Measurements from ENCODE around the gene TRIM26.

TRIM26 gene

DNA sequence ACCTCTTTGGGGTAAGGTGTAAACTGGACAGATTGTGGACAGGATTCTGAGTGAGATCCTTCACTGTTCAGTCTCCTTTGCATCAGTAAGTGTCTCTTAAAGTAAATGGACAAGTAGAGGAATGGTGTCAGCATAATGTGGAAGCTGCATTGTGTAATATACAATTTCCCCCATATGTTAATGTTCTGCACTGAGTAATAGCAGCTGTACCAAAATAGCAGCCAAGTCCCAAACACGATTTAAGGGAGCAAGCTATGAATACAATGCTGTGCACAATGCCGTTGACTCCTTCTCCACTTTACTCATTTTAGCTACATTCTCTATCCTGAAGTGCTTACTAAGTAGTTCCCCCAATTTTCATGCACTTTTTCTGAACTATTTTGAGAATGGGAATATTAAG lies 21.1 kb upstream of the TRIM26 start:
- no peak for TF ChIP-seq TOX (CRISPR knock-in tag; IDR thresholded peaks at IDR 0.05; ENCODE audit: borderline replicate concordance)
- no peak for TF ChIP-seq ARNTL (CRISPR knock-in tag; IDR thresholded peaks at IDR 0.05; ENCODE audit: borderline replicate concordance, low read depth)
- no peak for TF ChIP-seq TCF4 (CRISPR knock-in tag; IDR thresholded peaks at IDR 0.05; ENCODE audit: borderline replicate concordance)
- TF ChIP-seq CSDC2 (CRISPR knock-in tag; IDR thresholded peaks at IDR 0.05): no peak
- TF ChIP-seq CSRNP3 (CRISPR knock-in tag; IDR thresholded peaks at IDR 0.05): no peak
- no peak for TF ChIP-seq SNAI2 (CRISPR knock-in tag; IDR thresholded peaks at IDR 0.05)
- no peak for TF ChIP-seq CREB5 (CRISPR knock-in tag; IDR thresholded peaks at IDR 0.05; ENCODE audit: low read depth)
- no peak for TF ChIP-seq ZFP3 (CRISPR knock-in tag; IDR thresholded peaks at IDR 0.05)
- TF ChIP-seq ZNF8 (CRISPR knock-in tag; IDR thresholded peaks at IDR 0.05): no peak
- no peak for TF ChIP-seq ZNF70 (CRISPR knock-in tag; IDR thresholded peaks at IDR 0.05)
- TF ChIP-seq PPARA (CRISPR knock-in tag; IDR thresholded peaks at IDR 0.05; ENCODE audit: borderline replicate concordance): no peak
- no peak for TF ChIP-seq POU6F1 (CRISPR knock-in tag; IDR thresholded peaks at IDR 0.05; ENCODE audit: borderline replicate concordance, low read depth)
- no peak for TF ChIP-seq ZNF565 (CRISPR knock-in tag; conservative IDR thresholded peaks at IDR 0.05; ENCODE audit: low read depth)
- TF ChIP-seq, protein P1, sequence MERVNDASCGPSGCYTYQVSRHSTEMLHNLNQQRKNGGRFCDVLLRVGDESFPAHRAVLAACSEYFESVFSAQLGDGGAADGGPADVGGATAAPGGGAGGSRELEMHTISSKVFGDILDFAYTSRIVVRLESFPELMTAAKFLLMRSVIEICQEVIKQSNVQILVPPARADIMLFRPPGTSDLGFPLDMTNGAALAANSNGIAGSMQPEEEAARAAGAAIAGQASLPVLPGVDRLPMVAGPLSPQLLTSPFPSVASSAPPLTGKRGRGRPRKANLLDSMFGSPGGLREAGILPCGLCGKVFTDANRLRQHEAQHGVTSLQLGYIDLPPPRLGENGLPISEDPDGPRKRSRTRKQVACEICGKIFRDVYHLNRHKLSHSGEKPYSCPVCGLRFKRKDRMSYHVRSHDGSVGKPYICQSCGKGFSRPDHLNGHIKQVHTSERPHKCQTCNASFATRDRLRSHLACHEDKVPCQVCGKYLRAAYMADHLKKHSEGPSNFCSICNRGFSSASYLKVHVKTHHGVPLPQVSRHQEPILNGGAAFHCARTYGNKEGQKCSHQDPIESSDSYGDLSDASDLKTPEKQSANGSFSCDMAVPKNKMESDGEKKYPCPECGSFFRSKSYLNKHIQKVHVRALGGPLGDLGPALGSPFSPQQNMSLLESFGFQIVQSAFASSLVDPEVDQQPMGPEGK (CRISPR knock-in tag; IDR thresholded peaks at IDR 0.05; ENCODE audit: borderline replicate concordance): no peak
- no peak for TF ChIP-seq ESRRG (CRISPR knock-in tag; IDR thresholded peaks at IDR 0.05)
- ATAC-seq: no peak

- ATAC-seq: no peak
- TF ChIP-seq CSRNP3 (CRISPR knock-in tag; IDR thresholded peaks at IDR 0.05) (no peak), CSDC2 (CRISPR knock-in tag; IDR thresholded peaks at IDR 0.05) (no peak), TCF4 (CRISPR knock-in tag; IDR thresholded peaks at IDR 0.05; ENCODE audit: borderline replicate concordance) (no peak)
- TF ChIP-seq, protein P2, sequence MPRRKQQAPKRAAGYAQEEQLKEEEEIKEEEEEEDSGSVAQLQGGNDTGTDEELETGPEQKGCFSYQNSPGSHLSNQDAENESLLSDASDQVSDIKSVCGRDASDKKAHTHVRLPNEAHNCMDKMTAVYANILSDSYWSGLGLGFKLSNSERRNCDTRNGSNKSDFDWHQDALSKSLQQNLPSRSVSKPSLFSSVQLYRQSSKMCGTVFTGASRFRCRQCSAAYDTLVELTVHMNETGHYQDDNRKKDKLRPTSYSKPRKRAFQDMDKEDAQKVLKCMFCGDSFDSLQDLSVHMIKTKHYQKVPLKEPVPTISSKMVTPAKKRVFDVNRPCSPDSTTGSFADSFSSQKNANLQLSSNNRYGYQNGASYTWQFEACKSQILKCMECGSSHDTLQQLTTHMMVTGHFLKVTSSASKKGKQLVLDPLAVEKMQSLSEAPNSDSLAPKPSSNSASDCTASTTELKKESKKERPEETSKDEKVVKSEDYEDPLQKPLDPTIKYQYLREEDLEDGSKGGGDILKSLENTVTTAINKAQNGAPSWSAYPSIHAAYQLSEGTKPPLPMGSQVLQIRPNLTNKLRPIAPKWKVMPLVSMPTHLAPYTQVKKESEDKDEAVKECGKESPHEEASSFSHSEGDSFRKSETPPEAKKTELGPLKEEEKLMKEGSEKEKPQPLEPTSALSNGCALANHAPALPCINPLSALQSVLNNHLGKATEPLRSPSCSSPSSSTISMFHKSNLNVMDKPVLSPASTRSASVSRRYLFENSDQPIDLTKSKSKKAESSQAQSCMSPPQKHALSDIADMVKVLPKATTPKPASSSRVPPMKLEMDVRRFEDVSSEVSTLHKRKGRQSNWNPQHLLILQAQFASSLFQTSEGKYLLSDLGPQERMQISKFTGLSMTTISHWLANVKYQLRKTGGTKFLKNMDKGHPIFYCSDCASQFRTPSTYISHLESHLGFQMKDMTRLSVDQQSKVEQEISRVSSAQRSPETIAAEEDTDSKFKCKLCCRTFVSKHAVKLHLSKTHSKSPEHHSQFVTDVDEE (CRISPR knock-in tag; IDR thresholded peaks at IDR 0.05): no peak
Measured at GRCh38 chr6:30231067-30231466, 17.9 kb upstream of the TRIM26 start.

DNA sequence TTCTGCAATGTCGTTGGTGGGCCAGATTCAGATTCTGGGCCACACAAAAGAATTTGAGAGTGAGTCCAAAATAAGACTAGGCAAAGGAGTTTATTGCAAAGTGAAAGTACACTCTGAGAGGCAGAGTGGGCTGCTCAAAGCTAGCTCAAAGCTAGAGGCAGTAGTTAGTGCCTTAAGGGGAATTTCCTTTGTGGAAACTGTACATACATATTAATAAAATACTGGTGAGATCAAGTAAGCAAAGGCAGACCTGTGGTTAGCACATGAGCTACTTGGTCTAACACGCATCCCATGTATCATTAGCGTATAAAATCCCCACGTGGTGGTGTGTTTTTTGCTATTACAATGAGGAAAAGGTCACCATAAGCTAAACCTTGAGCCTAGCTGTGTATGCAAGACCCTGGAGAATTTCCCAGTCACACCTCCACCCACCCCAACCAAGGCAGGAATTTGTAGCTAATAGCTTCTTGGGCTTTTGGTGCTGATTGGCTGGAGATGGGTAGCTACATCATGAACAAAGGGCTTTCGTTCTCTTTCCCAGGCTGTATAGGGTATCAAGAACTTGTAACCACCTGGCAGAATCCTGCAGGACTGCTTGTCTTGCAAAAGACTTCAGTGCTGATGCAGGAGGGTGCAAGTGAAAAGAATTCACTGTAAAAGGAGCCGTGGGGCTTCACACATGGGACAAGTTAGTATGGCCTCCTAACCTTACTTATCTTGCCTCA lies 14.7 kb upstream of the TRIM26 start:
- no peak for TF ChIP-seq ZFP30 (CRISPR knock-in tag; IDR thresholded peaks at IDR 0.05)
- TF ChIP-seq ARNTL (CRISPR knock-in tag; IDR thresholded peaks at IDR 0.05; ENCODE audit: borderline replicate concordance, low read depth): no peak
- no peak for TF ChIP-seq ZFP3 (CRISPR knock-in tag; IDR thresholded peaks at IDR 0.05)
- TF ChIP-seq BACH2 (CRISPR knock-in tag; IDR thresholded peaks at IDR 0.05; ENCODE audit: borderline replicate concordance): no peak
- TF ChIP-seq, protein P2 (CRISPR knock-in tag; IDR thresholded peaks at IDR 0.05): no peak
- no peak for TF ChIP-seq CSDC2 (CRISPR knock-in tag; IDR thresholded peaks at IDR 0.05)
- no peak for TF ChIP-seq CREB5 (CRISPR knock-in tag; IDR thresholded peaks at IDR 0.05; ENCODE audit: low read depth)
- TF ChIP-seq TCF4 (CRISPR knock-in tag; IDR thresholded peaks at IDR 0.05; ENCODE audit: borderline replicate concordance): no peak
- ATAC-seq: no peak
